Subcutaneous abdominal adipose tissue (tissue), 5 donors: ENCODE data around the gene IFITM10.
A peak's percentile ranks its signal among the peaks of the same experiment; 100 is the strongest.

Experiments
- H3K27ac ChIP-seq: one replicate; pipeline ENCODE4 v1.7.0; 2013; ENCODE audit warnings: low read depth, mild to moderate bottlenecking, inconsistent platforms, low read length, moderate library complexity
- H3K27me3 ChIP-seq, 5 donors: one replicate each; pipeline ENCODE4 v1.7.0; 2013; ENCODE audit warnings: low read length in 5 of 5, inconsistent platforms in 1 of 5; ENCODE audit not compliant: control insufficient read depth in 5 of 5, insufficient read depth in 4 of 5
- H3K36me3 ChIP-seq, 5 donors: one replicate each; pipeline ENCODE4 v1.7.0; 2013; ENCODE audit warnings: low read length in 5 of 5; ENCODE audit not compliant: control insufficient read depth in 5 of 5, insufficient read depth in 5 of 5
- H3K4me1 ChIP-seq, 5 donors: one replicate each; pipeline ENCODE4 v1.7.0; 2013; ENCODE audit warnings: low read length in 5 of 5, mild to moderate bottlenecking in 3 of 5, moderate library complexity in 1 of 5; ENCODE audit not compliant: control insufficient read depth in 5 of 5, insufficient read depth in 5 of 5
- H3K4me3 ChIP-seq, 5 donors: one replicate each; pipeline ENCODE4 v1.7.0; 2013; ENCODE audit warnings: low read length in 5 of 5, low read depth in 1 of 5
- H3K9ac ChIP-seq, 5 donors: one replicate each; pipeline ENCODE4 v1.7.0; 2013; ENCODE audit warnings: low read length in 5 of 5, mild to moderate bottlenecking in 4 of 5, moderate library complexity in 3 of 5
- H3K9me3 ChIP-seq, 5 donors: one replicate each; pipeline ENCODE4 v1.7.0; 2013; ENCODE audit warnings: low read length in 5 of 5; ENCODE audit not compliant: control insufficient read depth in 5 of 5
- donor health status: healthy.
- donor health status: healthy.
- donor health status: healthy.
- donor health status: healthy.
- donor health status: healthy.

The IFITM10 gene

GRCh38 chr11:1696608-1697570 is 53.5 kb downstream of the IFITM10 start, which contains the start of gene KRTAP5-6:
TSS of gene KRTAP5-6 (plus strand) at chr11:1697195. CDS start at chr11:1697246, 51 bp downstream.
- no peak within 1 kb of the TSS for H3K27ac ChIP-seq
- H3K36me3 ChIP-seq, result no peaks in the 10 kb centered on the region
- H3K4me1 ChIP-seq, result peaks cover 0 to 20% (median 12%) of the 10 kb centered on the region in 5 donors
- H3K9me3 ChIP-seq, result peaks cover 0 to 3% (median 0%) of the 10 kb centered on the region in 5 donors
- peak within 1 kb of the TSS in 1 of 5 donors; percentile 18 for H3K9ac ChIP-seq
- peaks cover 0 to 19% (median 11%) of the 10 kb centered on the region in 5 donors for H3K27me3 ChIP-seq
- H3K4me3 ChIP-seq, result no peak within 1 kb of the TSS

GRCh38 chr11:1695548-1696108 is 54.8 kb downstream of the IFITM10 start:
- Histone ChIP-seq H3K27ac (no peak overlapping the region), H3K9ac (no peak overlapping the region)

GRCh38 chr11:1694846-1695547 is 55.4 kb downstream of the IFITM10 start:
- Histone ChIP-seq H3K9ac (no peak overlapping the region), H3K9me3 (no peaks in the 10 kb centered on the region), H3K4me3 (no peak overlapping the region), H3K36me3 (no peaks in the 10 kb centered on the region), H3K27me3 (peaks cover 0 to 26% (median 18%) of the 10 kb centered on the region in 5 donors), H3K4me1 (peaks cover 0 to 20% (median 12%) of the 10 kb centered on the region in 5 donors), H3K27ac (no peak overlapping the region)

More at GRCh38 chr11:1695548-1696108, 54.8 kb downstream of the IFITM10 start:
- no peak overlapping the region for H3K4me3 ChIP-seq
- H3K36me3 ChIP-seq, result no peaks in the 10 kb centered on the region
- peaks cover 0 to 25% (median 16%) of the 10 kb centered on the region in 5 donors for H3K27me3 ChIP-seq
- peaks cover 0 to 20% (median 12%) of the 10 kb centered on the region in 5 donors for H3K4me1 ChIP-seq
- H3K9me3 ChIP-seq, result peaks cover 0 to 3% (median 0%) of the 10 kb centered on the region in 5 donors

GRCh38 chr11:1694064-1694845 is 56.1 kb downstream of the IFITM10 start:
- H3K9ac ChIP-seq, result no peak overlapping the region
- peaks cover 0 to 20% (median 12%) of the 10 kb centered on the region in 5 donors for H3K4me1 ChIP-seq
- peak overlapping the region in 2 of 5 donors; percentile 22 to 70 for H3K4me3 ChIP-seq
- no peaks in the 10 kb centered on the region for H3K9me3 ChIP-seq
- H3K36me3 ChIP-seq, result no peaks in the 10 kb centered on the region
- H3K27ac ChIP-seq, result no peak overlapping the region
- H3K27me3 ChIP-seq, result peaks cover 0 to 22% (median 17%) of the 10 kb centered on the region in 5 donors

- peaks cover 0 to 22% (median 17%) of the 10 kb centered on the region in 5 donors for H3K27me3 ChIP-seq
- H3K36me3 ChIP-seq, result no peaks in the 10 kb centered on the region
- peaks cover 0 to 20% (median 12%) of the 10 kb centered on the region in 5 donors for H3K4me1 ChIP-seq
- H3K9ac ChIP-seq, result peak overlapping the region in 1 of 5 donors; percentile 40
- no peak overlapping the region for H3K27ac ChIP-seq
- no peaks in the 10 kb centered on the region for H3K9me3 ChIP-seq
- H3K4me3 ChIP-seq, result peak overlapping the region in 4 of 5 donors; percentile 22 to 70 (median 49)
These were observed 56.9 kb downstream of the IFITM10 start for GRCh38 chr11:1693327-1694063.

GRCh38 chr11:1692708-1693326 is 57.6 kb downstream of the IFITM10 start:
- H3K9me3 ChIP-seq, result peaks cover 0 to 4% (median 0%) of the 10 kb centered on the region in 5 donors
- H3K4me3 ChIP-seq, result peak overlapping the region in 1 of 5 donors; percentile 70
- H3K36me3 ChIP-seq, result no peaks in the 10 kb centered on the region
- H3K9ac ChIP-seq, result no peak overlapping the region
- peaks cover 0 to 22% (median 17%) of the 10 kb centered on the region in 5 donors for H3K27me3 ChIP-seq
- H3K4me1 ChIP-seq, result peaks cover 0 to 20% (median 12%) of the 10 kb centered on the region in 5 donors
- H3K27ac ChIP-seq, result no peak overlapping the region

- Histone ChIP-seq H3K9ac (no peak overlapping the region), H3K4me3 (no peak overlapping the region), H3K36me3 (no peaks in the 10 kb centered on the region), H3K9me3 (peaks cover 0 to 4% (median 0%) of the 10 kb centered on the region in 5 donors), H3K27me3 (peaks cover 0 to 22% (median 17%) of the 10 kb centered on the region in 5 donors), H3K27ac (no peak overlapping the region), H3K4me1 (peaks cover 0 to 20% (median 12%) of the 10 kb centered on the region in 5 donors)
These were observed 58.3 kb downstream of the IFITM10 start for GRCh38 chr11:1691878-1692707.
